HepG2 (cell line): ENCODE data around the gene CTRL. TPM values are rescaled to one million over a fixed set of nuclear protein-coding genes. Genes with fewer than 3 reads are reported as not detected.
A peak's percentile ranks its signal among the peaks of the same experiment; 100 is the strongest.

ENCODE experiments used
- ARHGAP35 ChIP-seq: sonication (generic); formaldehyde crosslinking; IDR thresholded peaks from 2 replicates; pipeline ENCODE4 v1.9.0; 2022; ENCODE audit warnings: mild to moderate bottlenecking, inconsistent platforms, moderate library complexity, missing genetic modification reagents, borderline replicate concordance
- ATF2 ChIP-seq: sonication (generic); formaldehyde crosslinking; IDR thresholded peaks from 2 replicates; pipeline ENCODE4 v1.4.0; 2020; ENCODE audit warnings: missing genetic modification reagents
- CCAR2 ChIP-seq: fragments of 200-400 bp; formaldehyde crosslinking; optimal IDR thresholded peaks from 2 replicates; pipeline ENCODE3; 2018; ENCODE audit warnings: low read depth, mild to moderate bottlenecking, low read length, moderate library complexity
- FOXO1 ChIP-seq: sonication (generic); formaldehyde crosslinking; IDR thresholded peaks from 2 replicates; pipeline ENCODE4 v1.4.0; 2020; ENCODE audit warnings: missing genetic modification reagents
- KMT2A ChIP-seq: sonication (generic); formaldehyde crosslinking; IDR thresholded peaks from 2 replicates; pipeline ENCODE4 v1.4.0; 2020; ENCODE audit warnings: missing genetic modification reagents
- MAFK ChIP-seq, 2 experiments: IDR thresholded peaks in 1 of 2; conservative IDR thresholded peaks in 1 of 2; 2 replicates each; pipeline ENCODE4 v1.6.1; 2011; ENCODE audit warnings: improper control_type of control experiment in 2 of 2, low read length in 2 of 2
- TFE3 ChIP-seq: IDR thresholded peaks from 2 replicates; pipeline ENCODE4 v1.6.1; 2016
- TRIM22 ChIP-seq: fragments of 450-650 bp; IDR thresholded peaks from 2 replicates; pipeline ENCODE4 v1.6.1; 2017
- ZBTB14 ChIP-seq: sonication (generic); formaldehyde crosslinking; IDR thresholded peaks from 2 replicates; pipeline ENCODE4 v1.4.0; 2020; ENCODE audit warnings: missing genetic modification reagents
- ZBTB20 ChIP-seq: sonication (generic); formaldehyde crosslinking; IDR thresholded peaks from 2 replicates; pipeline ENCODE4 v1.8.1; 2023; ENCODE audit warnings: missing genetic modification reagents, low read depth, mild to moderate bottlenecking, borderline replicate concordance
- ZBTB26 ChIP-seq: IDR thresholded peaks from 2 replicates; pipeline ENCODE4 v1.6.1; 2016; ENCODE audit warnings: missing compliant biosample characterization, missing genetic modification reagents, borderline replicate concordance
- ZBTB43 ChIP-seq: sonication (generic); formaldehyde crosslinking; conservative IDR thresholded peaks from 2 replicates; pipeline ENCODE4 v1.4.0; 2020; ENCODE audit warnings: missing genetic modification reagents
- ZNF530 ChIP-seq: sonication (generic); formaldehyde crosslinking; IDR thresholded peaks from 2 replicates; pipeline ENCODE4 v1.5.0; 2020; ENCODE audit warnings: low read depth, mild to moderate bottlenecking, missing genetic modification reagents
- ZSCAN25 ChIP-seq: sonication (generic); formaldehyde crosslinking; IDR thresholded peaks from 2 replicates; pipeline ENCODE4 v1.8.0; 2022; ENCODE audit warnings: mild to moderate bottlenecking, missing genetic modification reagents
- polyA plus RNA-seq, 8 experiments: library from polyadenylated mRNA; depleted of rRNA in 3 of 8; stranded (reverse) in 7 of 8; unstranded in 1 of 8; fragments of >200 nt; fragmentation: Illumina TruSeq in 4 of 8; extraction: Trizol in 4 of 8; gene quantifications; 2 replicates each; pipeline versions ENCODE4 v1.2.1 to v1.2.3, GENCODE V29; 2011 to 2016; ENCODE audit warnings: low read depth in 4 of 8, missing spikeins in 1 of 8, mixed read lengths in 1 of 8; ENCODE audit not compliant: insufficient read depth in 1 of 8
- total RNA-seq, 5 experiments: library from RNA; depleted of rRNA; stranded (reverse); fragments of >200 nt; fragmentation: Illumina TruSeq; extraction: Trizol; gene quantifications; 2 replicates each; pipeline ENCODE4 v1.2.3, GENCODE V29; 2016; ENCODE audit warnings: low read depth in 1 of 5

The CTRL gene
- total and polyA plus RNA-seq, 2 of the 13 experiments (the other 11 are each of a cell fraction or from before 2014, with no cell fraction given), result 1.9 to 2.7 TPM

- TF ChIP-seq ZBTB26 (CRISPR knock-in tag) (peak; percentile 79), CCAR2 (no peak), ARHGAP35 (CRISPR knock-in tag) (no peak; the same call in 1 of the 2 replicates), ZBTB43 (CRISPR knock-in tag) (no peak), MAFK (conservative IDR thresholded peaks at IDR 0.05 in 1 of 2, IDR thresholded peaks at IDR 0.05 in 1 of 2; ENCODE audit: low read length in 2 of 2) (no peak), ZBTB14 (CRISPR knock-in tag) (no peak), ATF2 (CRISPR knock-in tag) (peak; percentile 61; the same call in 1 of the 2 replicates), ZBTB20 (CRISPR knock-in tag) (no peak), ZSCAN25 (CRISPR knock-in tag) (no peak; the same call in 1 of the 2 replicates), FOXO1 (CRISPR knock-in tag) (peak; percentile 67), KMT2A (CRISPR knock-in tag) (no peak; the same call in 1 of the 2 replicates), ZNF530 (CRISPR knock-in tag) (no peak), TFE3 (CRISPR knock-in tag) (peak; percentile 34; the same call in 1 of the 2 replicates), TRIM22 (no peak)
Observed at GRCh38 chr16:67943619-67944504, 12.2 kb upstream of the CTRL start, which contains the start of gene LCAT (continued).
